Activated naive CD4-positive, alpha-beta T cell treated with anti-CD3 and anti-CD28 coated beads, Interleukin-2, amount 10 ng/mL, durations not matched to agents 7 days and 5 days (primary cell): ENCODE data around the gene OSBPL2.

Source experiments
- CTCF ChIA-PET: fragments of 350-600 bp; sonication (Branson Sonifier 250); formaldehyde crosslinking; loops from one replicate; lab custom pipeline; 2021; ENCODE audit warnings: antibody characterized with exemption; lab: Charles Lee
- DNase-seq: peaks from one replicate; pipeline ENCODE4 v3.0.0-alpha.2; 2020
- H3K27ac Mint-ChIP-seq: one replicate; pipeline ENCODE4 v1.8.0; 2021; ENCODE audit warnings: mild to moderate bottlenecking, moderate library complexity, mixed read lengths
- H3K27me3 Mint-ChIP-seq: one replicate; pipeline ENCODE4 v1.8.0; 2021; ENCODE audit warnings: mild to moderate bottlenecking, mixed read lengths
- H3K36me3 Mint-ChIP-seq: one replicate; pipeline ENCODE4 v1.8.0; 2021; ENCODE audit warnings: mixed read lengths
- H3K4me1 Mint-ChIP-seq: one replicate; pipeline ENCODE4 v1.8.0; 2021; ENCODE audit warnings: mixed read lengths
- H3K4me3 Mint-ChIP-seq: one replicate; pipeline ENCODE4 v1.8.0; 2021; ENCODE audit warnings: mild to moderate bottlenecking, moderate library complexity, mixed read lengths
- H3K9me3 Mint-ChIP-seq: one replicate; pipeline ENCODE4 v1.8.0; 2021; ENCODE audit warnings: mixed read lengths

Gene OSBPL2

GRCh38 chr20:62237801-62238568, at the start of gene OSBPL2:
OSBPL2 (plus strand) TSS chr20:62238521; CDS start chr20:62256185, 17,664 bp downstream.
- Mint-ChIP-seq H3K4me1 (peaks cover 35% of the 10 kb centered on the region), H3K9me3 (no peaks in the 10 kb centered on the region), H3K4me3 (peak within 1 kb of the TSS; percentile 80), H3K27ac (peak within 1 kb of the TSS; percentile 88), H3K27me3 (peaks cover 4% of the 10 kb centered on the region), H3K36me3 (peaks cover 6% of the 10 kb centered on the region)
- DNase-seq, result peak; percentile 100
- CTCF ChIA-PET, result no interaction called here

GRCh38 chr20:62190639-62191411, 47.5 kb upstream of the OSBPL2 start:
- Mint-ChIP-seq H3K27me3 (no peaks in the 10 kb centered on the region), H3K27ac (no peak overlapping the region)
- CTCF ChIA-PET, result interaction anchor here (0.5 to 1.1 kb wide), 4 partner anchors 167 to 937 kb away, joined by 3 to 4 read pairs (median 4); no protein-coding TSS in a partner anchor

GRCh38 chr20:62191781-62192559, 46.4 kb upstream of the OSBPL2 start:
- Mint-ChIP-seq H3K4me3 (no peak overlapping the region), H3K9me3 (no peaks in the 10 kb centered on the region), H3K4me1 (peaks cover 6% of the 10 kb centered on the region), H3K27ac (no peak overlapping the region), H3K27me3 (no peaks in the 10 kb centered on the region), H3K36me3 (peaks cover 9% of the 10 kb centered on the region)
- DNase-seq, result no peak
- CTCF ChIA-PET, result interaction anchor here (1.1 kb wide), 1 partner anchor 190 kb away, joined by 3 read pairs; no protein-coding TSS in a partner anchor

More at GRCh38 chr20:62190639-62191411, 47.5 kb upstream of the OSBPL2 start:
- Mint-ChIP-seq H3K36me3 (peaks cover 9% of the 10 kb centered on the region), H3K4me3 (no peak overlapping the region), H3K9me3 (no peaks in the 10 kb centered on the region), H3K4me1 (peaks cover 13% of the 10 kb centered on the region)
- no peak for DNase-seq

- no peak overlapping the region for H3K27ac Mint-ChIP-seq
- H3K36me3 Mint-ChIP-seq, result peaks cover 9% of the 10 kb centered on the region
- no peaks in the 10 kb centered on the region for H3K9me3 Mint-ChIP-seq
- CTCF ChIA-PET, result no interaction called here
- no peak for DNase-seq
- H3K4me3 Mint-ChIP-seq, result no peak overlapping the region
- peaks cover 1% of the 10 kb centered on the region for H3K4me1 Mint-ChIP-seq
- H3K27me3 Mint-ChIP-seq, result no peaks in the 10 kb centered on the region
Observed at GRCh38 chr20:62192635-62193034, 45.7 kb upstream of the OSBPL2 start.

GRCh38 chr20:62193079-62194025, 45.0 kb upstream of the OSBPL2 start:
- Mint-ChIP-seq H3K27ac (no peak overlapping the region), H3K4me1 (no peaks in the 10 kb centered on the region), H3K36me3 (peaks cover 12% of the 10 kb centered on the region), H3K4me3 (no peak overlapping the region), H3K27me3 (no peaks in the 10 kb centered on the region), H3K9me3 (no peaks in the 10 kb centered on the region)
- DNase-seq, result no peak
- CTCF ChIA-PET, result no interaction called here

GRCh38 chr20:62195075-62195405, 43.3 kb upstream of the OSBPL2 start:
- no peak overlapping the region for H3K4me3 Mint-ChIP-seq
- peaks cover 23% of the 10 kb centered on the region for H3K36me3 Mint-ChIP-seq
- CTCF ChIA-PET, result no interaction called here
- no peaks in the 10 kb centered on the region for H3K9me3 Mint-ChIP-seq
- H3K27me3 Mint-ChIP-seq, result no peaks in the 10 kb centered on the region
- no peak for DNase-seq
- H3K27ac Mint-ChIP-seq, result no peak overlapping the region
- no peaks in the 10 kb centered on the region for H3K4me1 Mint-ChIP-seq

GRCh38 chr20:62195736-62196135, 42.6 kb upstream of the OSBPL2 start:
- H3K9me3 Mint-ChIP-seq, result no peaks in the 10 kb centered on the region
- CTCF ChIA-PET, result no interaction called here
- H3K4me1 Mint-ChIP-seq, result no peaks in the 10 kb centered on the region
- H3K36me3 Mint-ChIP-seq, result peaks cover 25% of the 10 kb centered on the region
- H3K4me3 Mint-ChIP-seq, result no peak overlapping the region
- H3K27me3 Mint-ChIP-seq, result no peaks in the 10 kb centered on the region
- no peak overlapping the region for H3K27ac Mint-ChIP-seq
- no peak for DNase-seq

GRCh38 chr20:62196286-62196685, 42.0 kb upstream of the OSBPL2 start:
- H3K9me3 Mint-ChIP-seq, result no peaks in the 10 kb centered on the region
- no peak for DNase-seq
- CTCF ChIA-PET, result no interaction called here
- no peaks in the 10 kb centered on the region for H3K27me3 Mint-ChIP-seq
- no peaks in the 10 kb centered on the region for H3K4me1 Mint-ChIP-seq
- no peak overlapping the region for H3K4me3 Mint-ChIP-seq
- peaks cover 26% of the 10 kb centered on the region for H3K36me3 Mint-ChIP-seq
- H3K27ac Mint-ChIP-seq, result no peak overlapping the region

- no peak overlapping the region for H3K4me3 Mint-ChIP-seq
- no peak overlapping the region for H3K27ac Mint-ChIP-seq
- H3K27me3 Mint-ChIP-seq, result no peaks in the 10 kb centered on the region
- no peaks in the 10 kb centered on the region for H3K4me1 Mint-ChIP-seq
- DNase-seq, result no peak
- H3K36me3 Mint-ChIP-seq, result peaks cover 32% of the 10 kb centered on the region
- CTCF ChIA-PET, result no interaction called here
- no peaks in the 10 kb centered on the region for H3K9me3 Mint-ChIP-seq
Observed at GRCh38 chr20:62197311-62197710, 41.0 kb upstream of the OSBPL2 start.

GRCh38 chr20:62197801-62198200, 40.5 kb upstream of the OSBPL2 start:
- CTCF ChIA-PET, result no interaction called here
- H3K27ac Mint-ChIP-seq, result no peak overlapping the region
- H3K27me3 Mint-ChIP-seq, result no peaks in the 10 kb centered on the region
- H3K9me3 Mint-ChIP-seq, result no peaks in the 10 kb centered on the region
- H3K36me3 Mint-ChIP-seq, result peaks cover 32% of the 10 kb centered on the region
- no peaks in the 10 kb centered on the region for H3K4me1 Mint-ChIP-seq
- no peak overlapping the region for H3K4me3 Mint-ChIP-seq
- no peak for DNase-seq

- Mint-ChIP-seq H3K4me1 (no peaks in the 10 kb centered on the region), H3K27me3 (no peaks in the 10 kb centered on the region), H3K9me3 (no peaks in the 10 kb centered on the region), H3K36me3 (peaks cover 33% of the 10 kb centered on the region), H3K4me3 (no peak overlapping the region), H3K27ac (peak overlapping the region; percentile 68)
- CTCF ChIA-PET, result no interaction called here
- no peak for DNase-seq
Observed at GRCh38 chr20:62198496-62198895, 39.8 kb upstream of the OSBPL2 start.

- H3K4me3 Mint-ChIP-seq, result no peak overlapping the region
- H3K36me3 Mint-ChIP-seq, result peaks cover 35% of the 10 kb centered on the region
- H3K27me3 Mint-ChIP-seq, result no peaks in the 10 kb centered on the region
- no peak overlapping the region for H3K27ac Mint-ChIP-seq
- CTCF ChIA-PET, result no interaction called here
- H3K9me3 Mint-ChIP-seq, result no peaks in the 10 kb centered on the region
- DNase-seq, result no peak
- no peaks in the 10 kb centered on the region for H3K4me1 Mint-ChIP-seq
Observed at GRCh38 chr20:62198931-62199330, 39.4 kb upstream of the OSBPL2 start.

- no peak for DNase-seq
- Mint-ChIP-seq H3K36me3 (peaks cover 31% of the 10 kb centered on the region), H3K4me1 (no peaks in the 10 kb centered on the region), H3K4me3 (no peak overlapping the region), H3K27me3 (no peaks in the 10 kb centered on the region), H3K27ac (no peak overlapping the region), H3K9me3 (no peaks in the 10 kb centered on the region)
- CTCF ChIA-PET, result no interaction called here
Observed at GRCh38 chr20:62200491-62201172, 37.7 kb upstream of the OSBPL2 start.
